GM21723 (cell line): ENCODE measurements around the gene SEC31A.

Experiments used
- ATAC-seq: cut with Tn5 transposase; IDR thresholded peaks from one replicate; pipeline ENCODE4 v1.9.1; 2021; ENCODE audit warnings: mild to moderate bottlenecking, moderate library complexity; ENCODE audit not compliant: unreplicated experiment

Gene SEC31A

GRCh38 chr4:82770607-82771006, 120.3 kb downstream of the SEC31A start:
- ATAC-seq = no peak
